GM23338 (cell line): ENCODE data around the gene FAM219A.

Experiments
- CREB1 ChIP-seq: fragments of 250-450 bp; sonication (Bioruptor Pico); IDR thresholded peaks from 2 replicates; pipeline ENCODE4 v1.5.0; 2020; ENCODE audit warnings: low read depth, mild to moderate bottlenecking, moderate library complexity
- CTCF ChIP-seq, 2 experiments: fragments of 200-600 bp in 1 of 2; sonication (generic) in 1 of 2; conservative IDR thresholded peaks; 2 replicates each; pipeline versions ENCODE4 v1.5.1 to v1.6.1; 2016 to 2017; ENCODE audit warnings: antibody characterized with exemption in 2 of 2, low read depth in 2 of 2, mild to moderate bottlenecking in 2 of 2, moderate library complexity in 1 of 2
- ETS1 ChIP-seq: IDR thresholded peaks from 2 replicates; pipeline ENCODE4 v1.6.1; 2016; ENCODE audit warnings: antibody characterized with exemption
- EZH2 ChIP-seq: fragments of 200-600 bp; sonication (generic); IDR thresholded peaks from one replicate; pipeline ENCODE4 v1.8.0; 2017; ENCODE audit warnings: antibody characterized with exemption, mild to moderate bottlenecking, low read depth; ENCODE audit not compliant: unreplicated experiment
- EZH2phosphoT487 ChIP-seq: fragments of 200-600 bp; sonication (generic); IDR thresholded peaks from one replicate; pipeline ENCODE4 v1.8.1; 2018; ENCODE audit warnings: antibody characterized with exemption; ENCODE audit not compliant: unreplicated experiment
- NANOG ChIP-seq: IDR thresholded peaks from 2 replicates; pipeline ENCODE4 v1.6.1; 2016; ENCODE audit warnings: antibody characterized with exemption, borderline replicate concordance
- POLR2AphosphoS5 ChIP-seq: IDR thresholded peaks from 2 replicates; pipeline ENCODE4 v1.6.1; 2016; ENCODE audit warnings: antibody characterized with exemption, low read depth
- REST ChIP-seq: IDR thresholded peaks from one replicate; pipeline ENCODE4 v1.6.1; 2018; ENCODE audit warnings: antibody characterized with exemption; ENCODE audit not compliant: unreplicated experiment
- STAT1 ChIP-seq: IDR thresholded peaks from one replicate; pipeline ENCODE4 v1.6.1; 2016; ENCODE audit warnings: antibody characterized with exemption; ENCODE audit not compliant: unreplicated experiment
- ZNF462 ChIP-seq: fragments of 250-450 bp; sonication (Bioruptor Pico); IDR thresholded peaks from 2 replicates; pipeline ENCODE4 v1.5.0; 2020; ENCODE audit warnings: mild to moderate bottlenecking, moderate library complexity

- TF ChIP-seq POLR2AphosphoS5 = no peak
- TF ChIP-seq CTCF (conservative IDR thresholded peaks at IDR 0.05; ENCODE audit: low read depth in 2 of 2) = no peak
- TF ChIP-seq STAT1 = no peak
- no peak for TF ChIP-seq EZH2
- TF ChIP-seq REST = no peak
- no peak for TF ChIP-seq EZH2phosphoT487
- TF ChIP-seq CREB1 (CRISPR knock-in tag) = no peak
- no peak for TF ChIP-seq ETS1
- no peak for TF ChIP-seq NANOG
- TF ChIP-seq ZNF462 (CRISPR knock-in tag) = no peak
Observed at GRCh38 chr9:34459356-34459755, 986 bp upstream of the FAM219A start.
